Astrocyte (in vitro differentiated cells and primary cell): ENCODE data around the gene TAMALIN. TPM values are rescaled to one million over a fixed set of nuclear protein-coding genes. Genes with fewer than 3 reads are reported as not detected.

Experiments used
- DNase-seq: peaks from one replicate; pipeline ENCODE4 v3.0.0-alpha.2; 2010; ENCODE audit warnings: low read depth
- FAIRE-seq: peaks from 2 replicates; lab custom pipeline; 2011; peaks lifted over from hg19 to GRCh38; lab: Jason Lieb, UNC
- H2AFZ ChIP-seq: 2 replicates; pipeline ENCODE4 v1.6.0; 2012; ENCODE audit warnings: low read depth, low read length, inconsistent platforms
- H3K27ac ChIP-seq: 2 replicates; pipeline ENCODE4 v1.5.1; 2011; ENCODE audit warnings: low read depth, low read length, inconsistent platforms
- H3K27me3 ChIP-seq: 2 replicates; pipeline ENCODE4 v1.6.0; 2011; ENCODE audit warnings: low read length, inconsistent platforms; ENCODE audit not compliant: insufficient read depth
- H3K36me3 ChIP-seq: 2 replicates; pipeline ENCODE4 v1.5.1; 2011; ENCODE audit warnings: low read length, inconsistent platforms; ENCODE audit not compliant: insufficient read depth
- H3K4me1 ChIP-seq: 2 replicates; pipeline ENCODE4 v1.5.1; 2011; ENCODE audit warnings: low read length, inconsistent platforms; ENCODE audit not compliant: insufficient read depth
- H3K4me2 ChIP-seq: 2 replicates; pipeline ENCODE4 v1.6.0; 2012; ENCODE audit warnings: low read length, inconsistent platforms
- H3K4me3 ChIP-seq: 2 replicates; pipeline ENCODE4 v1.5.1; 2011; ENCODE audit warnings: low read depth, mild to moderate bottlenecking, low read length, inconsistent platforms; ENCODE audit not compliant: insufficient read depth
- H3K79me2 ChIP-seq: 2 replicates; pipeline ENCODE4 v1.6.0; 2012; ENCODE audit warnings: mild to moderate bottlenecking, low read length, inconsistent platforms; ENCODE audit not compliant: insufficient read depth
- H3K9ac ChIP-seq: 2 replicates; pipeline ENCODE4 v1.6.0; 2012; ENCODE audit warnings: mild to moderate bottlenecking, low read length, inconsistent platforms
- H3K9me3 ChIP-seq: 2 replicates; pipeline ENCODE4 v1.5.1; 2012; ENCODE audit warnings: low read depth, mild to moderate bottlenecking, low read length, inconsistent platforms; ENCODE audit not compliant: insufficient read depth
- H4K20me1 ChIP-seq: 2 replicates; pipeline ENCODE4 v1.6.0; 2012; ENCODE audit warnings: low read length, inconsistent platforms; ENCODE audit not compliant: insufficient read depth
- H3K27ac Mint-ChIP-seq: one replicate; pipeline ENCODE4 v1.8.0; 2021; ENCODE audit warnings: mild to moderate bottlenecking, mixed read lengths; ENCODE audit not compliant: unreplicated experiment
- H3K27me3 Mint-ChIP-seq: one replicate; pipeline ENCODE4 v1.8.0; 2021; ENCODE audit warnings: low read depth, mixed read lengths; ENCODE audit not compliant: unreplicated experiment
- H3K36me3 Mint-ChIP-seq: one replicate; pipeline ENCODE4 v1.8.0; 2021; ENCODE audit warnings: low read depth, mixed read lengths; ENCODE audit not compliant: unreplicated experiment
- H3K4me1 Mint-ChIP-seq: one replicate; pipeline ENCODE4 v1.8.0; 2021; ENCODE audit warnings: low read depth, mixed read lengths; ENCODE audit not compliant: unreplicated experiment
- H3K4me3 Mint-ChIP-seq: one replicate; pipeline ENCODE4 v1.8.0; 2021; ENCODE audit warnings: mild to moderate bottlenecking, moderate library complexity, mixed read lengths; ENCODE audit not compliant: unreplicated experiment
- H3K9me3 Mint-ChIP-seq: one replicate; pipeline ENCODE4 v1.8.0; 2021; ENCODE audit warnings: mild to moderate bottlenecking, mixed read lengths; ENCODE audit not compliant: unreplicated experiment
- EZH2 ChIP-seq: IDR thresholded peaks from 2 replicates; pipeline ENCODE4 v1.6.1; 2012; ENCODE audit warnings: mild to moderate bottlenecking, low read length, inconsistent platforms; ENCODE audit not compliant: insufficient read depth
- total RNA-seq: library from RNA; stranded (reverse); gene quantifications from 2 replicates; pipeline ENCODE4 v1.2.1, GENCODE V29; 2021
- TF ChIP-seq, protein P1 (sequence below): IDR thresholded peaks from 2 replicates; pipeline ENCODE4 v1.5.1; 2011; ENCODE audit warnings: low read depth, mild to moderate bottlenecking, inconsistent platforms, low read length, moderate library complexity; ENCODE audit not compliant: insufficient read depth

Gene TAMALIN
- total RNA-seq, 1 donor from 2014 or later, result 9.6 TPM

GRCh38 chr12:52010692-52011601 is 4.2 kb downstream of the TAMALIN start:
- Histone ChIP-seq H3K9ac (peak overlapping the region; percentile 17), H2AFZ (peak overlapping the region; percentile 47), H3K79me2 (no peaks in the 10 kb centered on the region), H4K20me1 (peaks cover 3% of the 10 kb centered on the region), H3K4me1 (peaks cover 21% of the 10 kb centered on the region), H3K4me2 (peak overlapping the region; percentile 37), H3K36me3 (no peaks in the 10 kb centered on the region), H3K27ac (no peak overlapping the region), H3K4me3 (no peak overlapping the region), H3K9me3 (no peaks in the 10 kb centered on the region), H3K27me3 (peaks cover 5% of the 10 kb centered on the region)
- H3K36me3 Mint-ChIP-seq, result peaks cover 8% of the 10 kb centered on the region
- no peak for DNase-seq
- H3K27me3 Mint-ChIP-seq, result peaks cover 7% of the 10 kb centered on the region
- FAIRE-seq, result no peak
- H3K9me3 Mint-ChIP-seq, result peaks cover 3% of the 10 kb centered on the region
- peak overlapping the region; percentile 69 for H3K27ac Mint-ChIP-seq
- peaks cover 24% of the 10 kb centered on the region for H3K4me1 Mint-ChIP-seq
- TF ChIP-seq EZH2, result no peak
- TF ChIP-seq, protein P1, sequence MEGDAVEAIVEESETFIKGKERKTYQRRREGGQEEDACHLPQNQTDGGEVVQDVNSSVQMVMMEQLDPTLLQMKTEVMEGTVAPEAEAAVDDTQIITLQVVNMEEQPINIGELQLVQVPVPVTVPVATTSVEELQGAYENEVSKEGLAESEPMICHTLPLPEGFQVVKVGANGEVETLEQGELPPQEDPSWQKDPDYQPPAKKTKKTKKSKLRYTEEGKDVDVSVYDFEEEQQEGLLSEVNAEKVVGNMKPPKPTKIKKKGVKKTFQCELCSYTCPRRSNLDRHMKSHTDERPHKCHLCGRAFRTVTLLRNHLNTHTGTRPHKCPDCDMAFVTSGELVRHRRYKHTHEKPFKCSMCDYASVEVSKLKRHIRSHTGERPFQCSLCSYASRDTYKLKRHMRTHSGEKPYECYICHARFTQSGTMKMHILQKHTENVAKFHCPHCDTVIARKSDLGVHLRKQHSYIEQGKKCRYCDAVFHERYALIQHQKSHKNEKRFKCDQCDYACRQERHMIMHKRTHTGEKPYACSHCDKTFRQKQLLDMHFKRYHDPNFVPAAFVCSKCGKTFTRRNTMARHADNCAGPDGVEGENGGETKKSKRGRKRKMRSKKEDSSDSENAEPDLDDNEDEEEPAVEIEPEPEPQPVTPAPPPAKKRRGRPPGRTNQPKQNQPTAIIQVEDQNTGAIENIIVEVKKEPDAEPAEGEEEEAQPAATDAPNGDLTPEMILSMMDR, result no peak
- peak overlapping the region; percentile 68 for H3K4me3 Mint-ChIP-seq

GRCh38 chr12:52011602-52012214 is 5.0 kb downstream of the TAMALIN start:
- DNase-seq, result no peak
- H3K4me3 Mint-ChIP-seq, result no peak overlapping the region
- no peaks in the 10 kb centered on the region for H3K9me3 ChIP-seq

More at GRCh38 chr12:52011602-52012214, 5.0 kb downstream of the TAMALIN start:
- Histone ChIP-seq H3K4me1 (peaks cover 17% of the 10 kb centered on the region), H3K9ac (no peak overlapping the region), H3K36me3 (no peaks in the 10 kb centered on the region), H4K20me1 (no peaks in the 10 kb centered on the region), H3K4me2 (no peak overlapping the region), H3K79me2 (no peaks in the 10 kb centered on the region), H3K4me3 (no peak overlapping the region), H3K27me3 (no peaks in the 10 kb centered on the region), H3K27ac (no peak overlapping the region), H2AFZ (no peak overlapping the region)
- FAIRE-seq, result no peak
- H3K27me3 Mint-ChIP-seq, result peaks cover 9% of the 10 kb centered on the region
- H3K27ac Mint-ChIP-seq, result no peak overlapping the region
- peaks cover 12% of the 10 kb centered on the region for H3K36me3 Mint-ChIP-seq
- TF ChIP-seq EZH2, result no peak
- TF ChIP-seq, protein P1, result no peak
- H3K9me3 Mint-ChIP-seq, result peaks cover 3% of the 10 kb centered on the region
- H3K4me1 Mint-ChIP-seq, result peaks cover 26% of the 10 kb centered on the region
